Measurements from ENCODE around the gene KIAA1671. TPM values are rescaled to one million over a fixed set of nuclear protein-coding genes. Genes with fewer than 3 reads are reported as not detected.

The KIAA1671 gene
- total RNA-seq, 2 donors from 2014 or later = 82.5 to 94.3 TPM

DNA sequence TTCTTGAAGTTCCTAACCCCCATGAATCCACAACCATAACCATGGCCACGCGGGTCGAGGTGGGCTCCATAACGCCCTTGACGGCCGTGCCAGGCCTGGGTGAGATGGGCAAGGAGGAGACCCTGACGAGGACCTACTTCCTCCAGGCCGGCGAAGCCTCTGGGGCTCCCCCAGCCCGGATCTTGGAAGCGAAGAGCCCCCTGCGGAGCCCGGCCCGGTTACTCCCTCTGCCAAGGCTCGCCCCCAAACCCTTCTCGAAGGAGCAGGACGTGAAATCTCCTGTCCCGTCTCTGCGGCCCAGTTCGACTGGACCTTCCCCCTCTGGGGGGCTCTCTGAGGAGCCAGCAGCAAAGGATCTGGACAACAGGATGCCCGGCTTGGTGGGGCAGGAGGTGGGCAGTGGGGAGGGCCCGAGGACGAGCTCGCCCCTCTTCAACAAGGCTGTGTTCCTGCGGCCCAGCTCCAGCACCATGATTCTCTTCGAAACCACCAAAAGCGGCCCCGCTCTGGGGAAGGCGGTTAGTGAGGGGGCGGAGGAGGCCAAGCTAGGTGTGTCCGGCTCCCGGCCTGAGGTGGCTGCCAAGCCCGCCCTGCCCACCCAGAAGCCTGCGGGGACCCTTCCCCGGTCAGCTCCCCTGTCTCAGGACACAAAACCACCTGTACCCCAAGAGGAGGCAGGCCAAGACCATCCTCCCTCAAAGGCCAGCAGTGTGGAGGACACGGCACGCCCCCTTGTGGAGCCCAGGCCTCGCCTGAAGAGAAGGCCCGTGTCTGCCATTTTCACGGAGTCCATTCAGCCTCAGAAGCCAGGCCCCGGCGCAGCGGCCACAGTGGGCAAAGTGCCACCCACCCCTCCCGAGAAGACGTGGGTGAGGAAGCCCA is 75.7 kb downstream of the KIAA1671 start:
- peak overlapping the region; percentile 80 for H3K27ac ChIP-seq
- H3K27me3 ChIP-seq = no peaks in the 10 kb centered on the region
- TF ChIP-seq, protein P1, sequence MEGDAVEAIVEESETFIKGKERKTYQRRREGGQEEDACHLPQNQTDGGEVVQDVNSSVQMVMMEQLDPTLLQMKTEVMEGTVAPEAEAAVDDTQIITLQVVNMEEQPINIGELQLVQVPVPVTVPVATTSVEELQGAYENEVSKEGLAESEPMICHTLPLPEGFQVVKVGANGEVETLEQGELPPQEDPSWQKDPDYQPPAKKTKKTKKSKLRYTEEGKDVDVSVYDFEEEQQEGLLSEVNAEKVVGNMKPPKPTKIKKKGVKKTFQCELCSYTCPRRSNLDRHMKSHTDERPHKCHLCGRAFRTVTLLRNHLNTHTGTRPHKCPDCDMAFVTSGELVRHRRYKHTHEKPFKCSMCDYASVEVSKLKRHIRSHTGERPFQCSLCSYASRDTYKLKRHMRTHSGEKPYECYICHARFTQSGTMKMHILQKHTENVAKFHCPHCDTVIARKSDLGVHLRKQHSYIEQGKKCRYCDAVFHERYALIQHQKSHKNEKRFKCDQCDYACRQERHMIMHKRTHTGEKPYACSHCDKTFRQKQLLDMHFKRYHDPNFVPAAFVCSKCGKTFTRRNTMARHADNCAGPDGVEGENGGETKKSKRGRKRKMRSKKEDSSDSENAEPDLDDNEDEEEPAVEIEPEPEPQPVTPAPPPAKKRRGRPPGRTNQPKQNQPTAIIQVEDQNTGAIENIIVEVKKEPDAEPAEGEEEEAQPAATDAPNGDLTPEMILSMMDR (IDR thresholded peaks at IDR 0.05) = peak; percentile 30
- H3K4me1 ChIP-seq = no peaks in the 10 kb centered on the region
- H3K36me3 ChIP-seq = no peaks in the 10 kb centered on the region
- intact Hi-C loops (cut with DNase I) = no loop called here
- H3K9ac ChIP-seq (ENCODE audit: low read depth in 2 of 2, low read length in 2 of 2) = peak overlapping the region; percentile 13 to 62
- peak; percentile 54 for DNase-seq
- H3K9me3 ChIP-seq = no peaks in the 10 kb centered on the region
- H3K4me3 ChIP-seq = no peak overlapping the region

DNA sequence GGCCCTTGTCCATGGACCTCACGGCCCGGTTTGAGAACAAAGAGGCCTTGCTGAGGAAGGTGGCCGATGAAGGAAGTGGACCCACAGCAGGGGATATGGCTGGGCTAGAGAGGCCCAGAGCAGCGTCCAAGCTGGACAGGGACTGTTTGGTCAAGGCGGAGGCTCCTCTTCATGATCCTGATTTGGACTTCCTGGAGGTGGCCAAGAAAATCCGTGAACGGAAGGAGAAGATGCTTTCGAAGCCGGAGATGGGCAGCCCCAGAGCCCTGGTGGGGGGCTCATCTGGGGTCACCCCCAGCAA is 76.3 kb downstream of the KIAA1671 start:
- Histone ChIP-seq H3K9ac (ENCODE audit: low read depth in 2 of 2, low read length in 2 of 2) (no peak overlapping the region), H3K27me3 (no peaks in the 10 kb centered on the region), H3K4me3 (no peak overlapping the region), H3K27ac (no peak overlapping the region), H3K4me1 (no peaks in the 10 kb centered on the region), H3K36me3 (no peaks in the 10 kb centered on the region), H3K9me3 (no peaks in the 10 kb centered on the region)
- TF ChIP-seq, protein P1 (IDR thresholded peaks at IDR 0.05) = no peak
- intact Hi-C loops (cut with DNase I) = no loop called here
- no peak for DNase-seq

DNA sequence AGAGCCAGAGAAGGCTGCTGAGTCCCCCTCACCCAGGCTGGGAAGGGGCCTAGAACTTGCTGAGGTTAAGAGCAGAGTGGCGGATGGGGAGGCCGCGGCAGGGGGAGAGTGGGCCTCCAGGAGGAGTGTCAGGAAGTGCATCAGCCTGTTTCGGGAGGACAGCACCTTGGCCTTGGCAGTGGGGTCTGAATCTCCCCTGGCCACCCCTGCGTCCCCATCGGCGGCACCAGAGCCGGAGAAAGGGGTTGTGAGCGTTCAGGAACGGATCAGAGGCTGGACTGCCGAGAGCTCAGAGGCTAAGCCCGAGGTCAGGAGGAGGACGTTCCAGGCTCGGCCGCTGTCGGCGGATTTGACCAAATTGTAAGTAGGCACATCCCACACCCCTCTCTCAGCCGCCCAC is 76.7 kb downstream of the KIAA1671 start:
- H3K27me3 ChIP-seq = no peaks in the 10 kb centered on the region
- H3K9me3 ChIP-seq = no peaks in the 10 kb centered on the region
- H3K27ac ChIP-seq = no peak overlapping the region
- TF ChIP-seq, protein P1 (IDR thresholded peaks at IDR 0.05) = no peak
- no peak for DNase-seq
- H3K4me3 ChIP-seq = no peak overlapping the region
- H3K9ac ChIP-seq (ENCODE audit: low read depth in 2 of 2, low read length in 2 of 2) = no peak overlapping the region
- intact Hi-C loops (cut with DNase I) = no loop called here
- H3K36me3 ChIP-seq = no peaks in the 10 kb centered on the region
- no peaks in the 10 kb centered on the region for H3K4me1 ChIP-seq

DNA sequence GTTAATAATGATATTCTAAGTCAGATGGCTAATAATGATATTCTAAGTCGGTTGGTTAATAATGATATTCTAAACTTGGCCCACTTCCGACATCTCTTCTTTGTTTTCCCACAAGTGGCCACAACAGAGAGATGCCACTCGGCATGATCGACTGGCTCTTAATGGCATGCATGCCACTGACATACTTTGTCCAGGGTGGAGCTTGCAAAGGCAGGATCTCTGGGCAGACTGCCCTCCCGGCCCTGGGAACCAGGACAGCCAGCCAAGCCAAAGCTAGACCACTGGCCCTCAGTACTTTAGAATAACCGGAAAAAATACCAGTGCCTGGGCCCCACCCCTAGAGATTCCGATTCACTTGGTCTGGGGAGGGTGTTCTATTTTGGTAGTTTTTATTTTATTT is 78.1 kb downstream of the KIAA1671 start:
- intact Hi-C loops (cut with DNase I) = no loop called here
- Histone ChIP-seq H3K4me3 (no peak overlapping the region), H3K9ac (ENCODE audit: low read depth in 2 of 2, low read length in 2 of 2) (no peak overlapping the region), H3K36me3 (no peaks in the 10 kb centered on the region), H3K9me3 (no peaks in the 10 kb centered on the region), H3K27me3 (no peaks in the 10 kb centered on the region), H3K27ac (no peak overlapping the region), H3K4me1 (no peaks in the 10 kb centered on the region)
- no peak for DNase-seq
- TF ChIP-seq, protein P1 (IDR thresholded peaks at IDR 0.05) = no peak

DNA sequence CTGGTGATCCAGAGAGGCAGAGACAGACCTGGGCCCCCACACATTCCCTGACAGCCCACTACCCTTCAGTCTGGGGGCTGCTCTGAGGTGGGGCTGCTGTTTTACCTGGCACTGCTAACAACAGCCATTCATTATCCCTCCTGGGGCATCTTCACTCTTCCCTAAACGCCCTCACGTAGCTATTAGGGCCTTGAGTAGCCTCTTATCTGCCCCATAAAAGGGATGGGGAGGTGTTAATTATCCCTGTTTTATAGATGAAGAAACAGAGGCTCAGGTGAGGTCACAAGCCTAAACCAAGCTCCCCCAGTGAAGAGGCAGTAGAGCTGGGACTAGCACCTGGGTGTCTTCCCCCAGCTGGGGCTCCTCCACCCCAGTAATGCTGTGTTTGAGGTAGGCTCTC is 79.5 kb downstream of the KIAA1671 start:
- no peaks in the 10 kb centered on the region for H3K36me3 ChIP-seq
- no peak overlapping the region for H3K27ac ChIP-seq

More for the DNA sequence above, 79.5 kb downstream of the KIAA1671 start:
- H3K27me3 ChIP-seq = no peaks in the 10 kb centered on the region
- TF ChIP-seq, protein P1 (IDR thresholded peaks at IDR 0.05) = no peak
- no peaks in the 10 kb centered on the region for H3K4me1 ChIP-seq
- H3K9me3 ChIP-seq = no peaks in the 10 kb centered on the region
- no peak overlapping the region for H3K9ac ChIP-seq (ENCODE audit: low read depth in 2 of 2, low read length in 2 of 2)
- DNase-seq = no peak
- intact Hi-C loops (cut with DNase I) = no loop called here
- H3K4me3 ChIP-seq = no peak overlapping the region

All from colonic mucosa (tissue), 4 donors.